ENCODE data around the gene RNU5D-1. TPM values are rescaled to one million over a fixed set of nuclear protein-coding genes. Genes with fewer than 3 reads are reported as not detected.
"Not testable (repeated sequence)": the region's sequence is repeated elsewhere in the genome, so short reads cannot be mapped to it uniquely, and the experiment has no call there.

RNU5D-1 gene
- total RNA-seq, 4 donors from 2014 or later: not detected

GRCh38 chr1:44777547-44777946, 46.6 kb upstream of the RNU5D-1 start:
- Histone ChIP-seq H3K4me3 (peak overlapping the region in 3 of 4 donors; percentile 59 to 99 (median 80)), H3K27me3 (no peaks in the 10 kb centered on the region), H3K4me1 (peaks cover 17 to 46% (median 23%) of the 10 kb centered on the region in 3 donors), H3K36me3 (peaks cover 10 to 59% (median 36%) of the 10 kb centered on the region in 3 donors), H3K27ac (peak overlapping the region in 3 of 4 donors; percentile 92 to 100 (median 97)), H3K9me3 (no peaks in the 10 kb centered on the region)
- no peak for TF ChIP-seq POLR2A (IDR thresholded peaks at IDR 0.05)
- TF ChIP-seq CTCF (IDR thresholded peaks at IDR 0.05): no peak
- DNase-seq: no peak
- intact Hi-C loops (cut with DNase I): loop anchor here (5.0 kb wide), 1 partner anchor 45 kb away; the partner anchor contains the start of gene RNU5D-1
- 57 to 61% methylated on average over 8 to 14 of the region's 14 CpGs for whole genome bisulfite sequencing, 2 donors

GRCh38 chr1:44776730-44777068, 45.7 kb upstream of the RNU5D-1 start:
- 20 to 33% methylated on average over 4 to 10 of the region's 12 CpGs for WGBS, 2 donors

GRCh38 chr1:44775930-44776729, 45.2 kb upstream of the RNU5D-1 start:
- intact Hi-C loops (cut with DNase I): loop anchor here (5.0 kb wide), 1 partner anchor 44 kb away; the partner anchor contains the start of gene RNU5D-1
- Histone ChIP-seq H3K36me3 (peaks cover 10 to 47% (median 32%) of the 10 kb centered on the region in 3 donors), H3K4me1 (peaks cover 17 to 46% (median 23%) of the 10 kb centered on the region in 3 donors), H3K4me3 (peak overlapping the region; percentile 59 to 99 (median 81)), H3K9me3 (no peaks in the 10 kb centered on the region), H3K27me3 (no peaks in the 10 kb centered on the region), H3K27ac (peak overlapping the region; percentile 92 to 100 (median 96))
- no peak for DNase-seq
- TF ChIP-seq POLR2A (IDR thresholded peaks at IDR 0.05) (no peak), CTCF (IDR thresholded peaks at IDR 0.05) (no peak)
- WGBS, 2 donors: 0 to 7% methylated on average over 5 to 8 of the region's 36 CpGs

More at GRCh38 chr1:44776730-44777068, 45.7 kb upstream of the RNU5D-1 start:
- Histone ChIP-seq H3K9me3 (no peaks in the 10 kb centered on the region), H3K4me3 (peak overlapping the region; percentile 59 to 99 (median 81)), H3K27me3 (no peaks in the 10 kb centered on the region), H3K36me3 (peaks cover 10 to 53% (median 36%) of the 10 kb centered on the region in 3 donors), H3K4me1 (peaks cover 17 to 46% (median 23%) of the 10 kb centered on the region in 3 donors), H3K27ac (peak overlapping the region; percentile 92 to 100 (median 96))
- no peak for TF ChIP-seq POLR2A (IDR thresholded peaks at IDR 0.05)
- TF ChIP-seq CTCF (IDR thresholded peaks at IDR 0.05): no peak
- DNase-seq: no peak
- intact Hi-C loops (cut with DNase I): loop anchor here (5.0 kb wide), 1 partner anchor 44 kb away; the partner anchor contains the start of gene RNU5D-1

GRCh38 chr1:44775078-44775929, 44.3 kb upstream of the RNU5D-1 start, which contains the start of gene RPS8:
Gene RPS8 (plus strand): TSS chr1:44775540. CDS start chr1:44775597, 57 bp downstream.
- Histone ChIP-seq H3K4me1 (peaks cover 17 to 46% (median 23%) of the 10 kb centered on the region in 3 donors), H3K9me3 (no peaks in the 10 kb centered on the region), H3K4me3 (peak within 1 kb of the TSS; percentile 59 to 99 (median 81)), H3K36me3 (peaks cover 10 to 39% (median 26%) of the 10 kb centered on the region in 3 donors), H3K27me3 (no peaks in the 10 kb centered on the region), H3K27ac (peak within 1 kb of the TSS; percentile 92 to 100 (median 96))
- intact Hi-C loops (cut with DNase I): loop anchor here (5.0 kb wide), 1 partner anchor 43 kb away; the partner anchor contains the start of gene RNU5D-1
- TF ChIP-seq POLR2A (IDR thresholded peaks at IDR 0.05) (peak in 3 of 4 donors; percentile 93 to 98 (median 96)), CTCF (IDR thresholded peaks at IDR 0.05) (peak in 1 of 6 experiments; percentile 31)
- peak; percentile 72 for DNase-seq
- WGBS, 2 donors: 0% methylated on average over 11 to 19 of the region's 65 CpGs

GRCh38 chr1:44766421-44766820, 35.5 kb upstream of the RNU5D-1 start:
- H3K27ac ChIP-seq; H3K9me3 ChIP-seq; H3K27me3 ChIP-seq; H3K4me3 ChIP-seq; H3K4me1 ChIP-seq; DNase-seq; intact Hi-C loops (cut with DNase I): not testable (repeated sequence)
- H3K36me3 ChIP-seq: peaks cover 0 to 45% (median 0%) of the 10 kb centered on the region in 3 donors
- 89 to 93% methylated on average over 6 of the region's 6 CpGs for WGBS, 2 donors
